GM18909 (cell line): ENCODE data around the gene SH3RF1.

ENCODE experiments used
- ATAC-seq: cut with Tn5 transposase; IDR thresholded peaks from one replicate; pipeline ENCODE4 v1.9.1; 2021; ENCODE audit warnings: mild to moderate bottlenecking; ENCODE audit not compliant: unreplicated experiment, poor library complexity

Gene SH3RF1

DNA sequence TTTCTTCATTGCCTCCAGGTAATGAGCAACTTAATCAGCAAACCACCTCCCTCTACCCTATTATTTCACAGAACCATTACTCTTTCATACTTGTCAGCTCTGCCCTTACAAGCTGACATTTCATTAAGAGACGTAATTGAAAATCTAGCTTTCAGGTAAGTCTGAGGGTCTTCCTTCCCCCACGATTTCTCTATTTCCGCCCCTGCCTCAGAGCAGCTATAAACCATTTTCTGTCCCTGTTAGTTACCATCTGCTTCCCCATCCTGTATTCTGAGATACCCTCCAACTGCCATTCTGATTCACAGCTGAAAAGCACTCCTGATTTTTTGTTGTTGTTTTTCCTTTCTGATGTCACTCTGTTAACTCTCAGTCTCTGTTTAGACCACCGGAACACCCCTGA lies 37.1 kb downstream of the SH3RF1 start:
- ATAC-seq, result no peak

DNA sequence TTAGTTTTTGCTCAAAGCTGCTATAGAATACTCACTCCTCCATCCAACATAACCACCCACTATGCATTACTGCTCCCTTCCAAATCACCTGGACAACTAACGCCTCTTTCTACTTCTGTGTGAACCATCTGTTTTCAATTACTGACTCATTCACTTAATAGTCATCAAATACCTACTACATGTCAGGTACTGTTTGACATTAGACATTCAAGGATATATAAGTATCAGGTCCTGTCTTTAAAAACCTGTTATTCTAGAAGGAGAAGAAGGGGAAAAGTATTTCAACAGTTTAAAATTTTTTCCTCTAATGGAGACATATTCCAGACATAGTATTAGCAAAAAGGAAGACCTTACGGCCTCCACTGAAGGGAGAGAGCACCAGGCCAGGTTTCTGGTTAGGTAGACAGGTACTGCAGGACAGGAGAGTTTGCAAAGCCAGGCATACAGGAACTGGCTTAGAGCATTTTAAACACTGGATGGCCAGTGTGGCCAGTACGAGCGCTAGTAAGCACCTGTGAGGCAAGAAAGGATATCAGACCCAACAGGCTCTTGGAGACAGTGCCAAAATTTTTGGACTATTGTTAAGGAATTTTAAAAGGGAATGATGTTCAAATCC lies 39.0 kb downstream of the SH3RF1 start:
- ATAC-seq, result no peak

DNA sequence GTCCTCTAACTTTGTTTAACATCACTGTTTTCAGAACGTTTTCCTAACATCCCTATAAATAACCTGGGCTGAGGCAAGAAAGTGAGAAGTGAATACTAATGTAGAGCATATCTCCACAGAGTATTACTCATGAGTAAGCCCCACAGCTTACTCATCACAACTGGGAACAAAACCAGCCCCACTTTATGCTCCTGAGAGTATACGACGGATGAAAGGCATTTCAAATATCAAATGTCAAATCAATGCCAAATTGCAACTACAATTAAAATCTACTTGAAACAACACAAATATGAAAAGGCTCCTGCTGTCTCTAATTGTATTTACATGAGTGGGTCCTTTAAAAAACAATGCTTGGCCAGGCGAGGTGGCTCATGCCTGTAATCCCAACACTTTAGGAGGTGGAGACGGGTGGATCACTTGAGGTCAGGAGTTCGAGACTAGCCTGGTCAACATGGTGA lies 41.2 kb downstream of the SH3RF1 start:
- no peak for ATAC-seq

DNA sequence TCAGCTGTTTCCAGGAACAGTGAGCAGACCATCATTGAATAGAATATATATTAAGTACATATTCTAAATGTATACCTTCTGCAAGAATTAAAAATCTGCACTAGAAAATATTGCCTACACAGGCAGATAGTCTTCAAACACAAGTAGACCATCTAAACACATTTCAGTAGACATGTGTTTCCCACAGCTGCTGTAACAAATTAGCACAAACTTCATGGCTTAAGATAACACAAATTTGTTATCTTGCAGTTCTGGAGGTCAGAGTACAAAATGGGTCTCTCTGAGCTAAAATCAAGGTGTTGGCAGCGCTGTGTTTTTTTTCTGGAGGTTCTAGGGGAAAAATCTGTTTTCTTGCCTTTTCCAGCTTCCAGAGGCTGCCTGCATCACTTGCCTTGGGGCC lies 42.7 kb downstream of the SH3RF1 start:
- ATAC-seq, result no peak

DNA sequence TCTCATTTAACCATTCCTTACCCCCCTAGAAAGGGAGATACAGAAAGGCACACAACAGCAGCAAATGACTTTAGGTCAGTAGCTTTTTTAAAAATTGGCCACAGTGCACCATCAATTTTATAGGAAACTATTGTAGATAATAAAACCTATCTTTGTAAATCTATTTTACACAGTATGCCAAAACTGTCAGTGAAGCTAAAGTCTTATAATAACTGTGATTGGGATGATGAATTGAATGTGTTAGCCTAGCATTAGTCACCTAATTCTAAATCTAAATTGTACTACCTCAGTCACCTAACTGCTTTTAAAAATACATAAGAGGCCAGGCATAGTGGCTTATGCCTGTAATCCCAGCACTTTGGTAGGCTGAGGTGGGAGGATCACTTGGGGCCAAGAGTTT lies 44.2 kb downstream of the SH3RF1 start:
- ATAC-seq, result no peak

DNA sequence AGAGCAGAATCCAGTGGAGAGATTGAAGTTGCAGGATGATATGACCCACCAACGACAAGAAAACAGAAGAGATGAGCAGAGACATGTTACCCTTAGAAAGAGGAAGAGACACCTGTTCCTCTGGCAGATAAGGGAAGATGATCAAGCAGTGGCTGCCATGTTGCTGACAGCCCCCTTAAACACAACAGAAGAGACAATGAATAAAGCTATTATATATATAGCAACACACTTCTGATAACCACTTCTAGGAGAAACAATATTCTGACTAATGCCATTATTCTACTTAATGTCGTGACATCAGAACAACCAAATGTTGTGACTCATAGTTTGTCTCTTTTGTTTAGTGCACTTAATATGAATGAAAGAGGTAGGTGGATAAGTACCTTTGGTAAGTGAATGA lies 44.9 kb downstream of the SH3RF1 start:
- peak; percentile 45 for ATAC-seq

DNA sequence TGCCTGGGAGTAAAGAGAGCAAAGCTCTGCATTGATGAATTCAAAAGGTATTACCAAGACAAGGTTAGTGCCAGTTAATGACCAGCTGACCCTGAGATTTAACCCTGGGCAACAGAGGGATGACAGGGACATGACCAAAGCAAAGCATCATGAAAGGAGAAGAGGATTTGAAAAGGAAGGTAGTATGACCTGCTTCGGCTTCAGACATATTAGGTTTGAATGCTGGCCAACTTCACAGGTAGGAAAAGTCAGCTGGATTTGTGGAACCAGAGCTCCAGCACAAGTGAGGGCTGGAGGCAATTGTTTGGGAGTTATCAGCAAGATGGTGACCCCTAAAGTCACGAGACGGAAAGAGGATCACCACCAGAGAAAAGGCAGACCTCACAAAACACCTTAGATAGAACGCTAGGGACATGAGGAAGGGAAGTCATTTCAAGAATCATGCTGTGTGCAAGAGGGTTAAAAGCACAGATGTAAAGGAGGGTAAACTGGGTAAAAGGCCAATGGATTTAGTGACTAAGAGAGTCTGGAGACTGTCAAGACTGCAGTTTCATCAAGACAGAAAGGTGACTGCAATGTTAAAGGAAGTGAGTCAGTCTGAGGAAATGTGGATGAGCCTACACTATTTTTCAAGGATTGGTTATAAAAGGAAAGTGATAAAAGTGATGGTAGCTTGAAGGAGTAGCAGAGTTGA lies 45.6 kb downstream of the SH3RF1 start:
- ATAC-seq, result peak; percentile 62

DNA sequence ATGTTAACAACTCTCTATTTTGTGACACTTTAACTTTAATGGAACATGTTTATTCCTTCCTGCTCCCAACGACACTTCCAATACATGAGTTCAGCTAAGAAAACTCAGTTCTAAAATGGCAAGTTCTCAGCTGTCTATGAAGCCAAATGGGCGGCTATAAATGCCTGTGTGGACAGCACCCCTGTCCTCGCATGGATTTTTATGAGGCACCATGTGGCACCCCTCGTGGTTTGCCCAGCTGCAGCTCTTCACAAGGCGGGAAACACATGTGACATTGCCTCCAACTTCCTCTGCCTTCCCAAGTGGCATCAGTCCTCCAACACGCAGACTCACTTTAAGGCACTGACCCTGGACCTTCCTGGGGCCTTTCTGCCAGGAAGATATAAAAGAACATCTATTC lies 48.0 kb downstream of the SH3RF1 start:
- no peak for ATAC-seq

DNA sequence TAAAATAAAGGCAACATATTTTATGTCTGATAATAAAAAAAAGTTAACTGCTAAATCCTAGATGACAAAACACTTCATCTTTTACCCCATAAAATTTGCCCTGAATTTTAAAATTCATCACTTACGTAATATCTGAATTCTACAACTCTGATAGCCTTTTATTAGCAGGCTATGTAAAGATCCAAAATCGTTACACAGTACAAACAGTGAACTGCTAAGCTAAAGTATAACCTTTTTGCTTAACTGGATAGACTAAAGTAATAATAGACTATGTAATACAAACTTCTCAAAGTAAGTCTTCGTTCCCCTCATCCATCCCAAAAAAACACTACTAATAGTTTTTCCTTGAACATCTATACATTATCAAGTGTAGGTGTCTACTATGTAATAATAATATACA lies 49.1 kb downstream of the SH3RF1 start:
- ATAC-seq, result no peak

DNA sequence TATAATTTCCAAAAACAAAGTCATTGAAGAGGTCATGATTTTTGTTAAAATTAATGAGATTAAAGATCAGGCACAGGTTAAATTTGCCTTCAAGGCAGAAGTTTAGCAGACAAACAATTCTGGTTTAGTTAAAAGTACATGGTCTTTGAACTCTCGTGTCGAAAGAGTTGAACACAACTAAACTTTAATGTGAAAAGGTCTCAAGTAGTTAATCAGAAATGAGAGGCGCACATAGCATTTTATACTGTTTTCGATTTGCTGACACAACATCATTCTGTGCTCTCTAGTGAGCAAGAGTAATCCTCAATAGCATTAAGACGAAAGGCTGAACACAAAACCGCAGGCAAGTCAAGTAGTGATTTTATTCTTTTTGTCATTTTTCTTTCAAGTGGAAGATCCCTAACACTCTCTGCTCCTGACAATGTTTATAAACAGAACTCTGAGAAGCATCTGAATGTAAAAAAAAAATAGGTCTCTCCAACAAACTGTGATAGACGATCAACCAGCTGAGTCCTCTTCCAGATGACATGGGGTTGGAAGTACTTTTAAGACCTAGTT lies 49.8 kb downstream of the SH3RF1 start:
- no peak for ATAC-seq

DNA sequence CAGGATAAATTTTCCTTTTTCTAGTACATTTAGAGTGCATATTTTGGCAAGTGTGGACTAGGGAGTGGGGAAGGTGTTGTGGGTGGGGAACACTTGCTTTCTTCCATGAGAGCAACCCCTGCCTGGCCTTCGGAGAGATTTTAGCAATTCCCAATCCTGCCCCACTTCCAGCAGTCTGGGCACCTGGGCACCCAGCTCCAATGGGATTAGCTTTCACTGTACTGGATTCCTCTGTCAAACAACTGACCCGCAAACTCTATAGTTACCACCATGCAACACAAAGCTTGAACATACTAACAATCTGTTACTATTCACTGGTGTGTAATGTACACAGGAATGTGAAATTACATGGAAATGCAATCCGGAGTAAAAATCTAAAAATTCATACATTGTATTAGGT lies 50.3 kb downstream of the SH3RF1 start:
- ATAC-seq, result no peak

DNA sequence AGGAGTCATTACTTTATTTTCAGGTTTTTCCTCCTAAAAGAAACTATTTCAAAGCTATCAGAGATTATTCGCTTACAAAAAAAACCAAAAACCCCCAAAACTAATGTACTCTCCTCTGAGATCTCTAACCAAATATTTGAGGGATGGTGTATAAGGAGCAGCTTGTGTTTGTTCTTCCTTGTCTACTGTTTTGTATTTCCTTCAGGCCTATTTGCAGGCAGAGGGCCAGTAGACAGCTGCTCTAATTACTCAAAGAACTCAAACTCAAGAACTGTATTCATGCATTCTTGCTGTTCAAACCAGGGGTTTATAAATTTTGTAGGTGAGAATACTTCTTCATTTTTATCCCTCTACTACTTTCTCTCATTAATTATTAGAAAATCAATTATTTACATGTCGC lies 51.3 kb downstream of the SH3RF1 start:
- no peak for ATAC-seq

DNA sequence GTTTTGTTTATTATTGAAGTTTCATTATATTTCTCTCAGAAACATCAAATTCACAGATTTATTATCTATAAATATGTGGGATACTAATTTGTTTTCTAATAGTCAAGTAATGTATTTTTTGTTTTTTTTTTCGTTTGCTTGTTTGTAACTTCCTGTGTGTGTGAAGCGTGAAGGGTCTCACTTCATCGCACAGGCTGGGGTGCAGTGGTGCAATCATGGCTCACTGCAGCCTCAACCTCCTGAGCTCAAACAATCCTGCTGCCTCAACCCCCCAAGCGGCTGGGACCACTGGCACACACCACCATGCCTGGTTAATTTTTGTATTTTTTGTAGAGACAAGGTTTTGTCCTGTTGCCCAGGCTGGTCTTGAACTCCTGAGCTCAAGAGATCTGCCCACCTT lies 55.1 kb downstream of the SH3RF1 start:
- peak; percentile 69 for ATAC-seq

DNA sequence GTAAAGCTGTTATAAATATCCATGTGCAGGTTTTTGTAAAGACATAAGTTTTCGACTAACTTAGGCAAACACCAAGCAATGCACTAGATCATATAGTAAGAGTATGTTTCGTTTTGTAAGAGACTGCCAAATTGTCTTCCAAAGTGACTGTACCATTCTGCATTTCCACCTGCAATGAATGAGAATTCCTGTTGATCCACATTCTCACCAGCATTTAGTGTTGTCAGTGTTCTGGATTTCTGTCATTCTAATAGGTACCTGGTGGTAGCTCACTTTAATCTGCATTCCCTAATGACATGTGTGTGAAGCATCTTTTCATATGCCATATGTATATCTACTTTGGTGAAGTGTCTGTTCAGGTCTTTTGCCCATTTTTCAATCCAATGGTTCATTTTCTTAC lies 57.8 kb downstream of the SH3RF1 start:
- ATAC-seq, result no peak

DNA sequence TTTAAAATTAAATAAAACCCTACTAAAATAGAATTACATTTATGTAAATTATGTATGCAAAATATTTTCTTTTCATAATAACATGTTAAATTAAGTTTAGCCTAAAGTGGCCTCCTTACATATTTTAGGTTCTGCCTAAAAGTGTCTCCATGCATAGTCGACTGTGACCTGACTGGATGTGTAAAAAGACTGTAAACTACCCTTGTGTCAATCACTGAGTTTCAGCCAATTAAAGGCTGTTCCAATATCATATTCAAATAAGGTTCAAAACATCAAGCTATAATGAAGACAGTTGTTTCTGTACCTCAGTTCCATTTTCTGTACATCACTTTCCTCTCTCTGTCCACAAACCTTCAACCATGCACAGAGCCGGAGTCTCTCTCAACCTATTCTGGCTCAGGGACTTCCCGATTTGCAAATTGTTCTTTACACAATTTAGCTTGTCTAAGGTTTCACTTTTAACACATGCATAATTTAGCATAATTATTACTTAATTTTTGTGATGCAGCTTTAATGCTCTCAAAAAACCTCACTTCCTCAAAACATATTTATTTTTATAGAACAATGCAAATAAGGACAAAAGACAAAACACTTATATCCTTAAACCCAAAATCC lies 60.1 kb downstream of the SH3RF1 start:
- peak; percentile 90 for ATAC-seq

DNA sequence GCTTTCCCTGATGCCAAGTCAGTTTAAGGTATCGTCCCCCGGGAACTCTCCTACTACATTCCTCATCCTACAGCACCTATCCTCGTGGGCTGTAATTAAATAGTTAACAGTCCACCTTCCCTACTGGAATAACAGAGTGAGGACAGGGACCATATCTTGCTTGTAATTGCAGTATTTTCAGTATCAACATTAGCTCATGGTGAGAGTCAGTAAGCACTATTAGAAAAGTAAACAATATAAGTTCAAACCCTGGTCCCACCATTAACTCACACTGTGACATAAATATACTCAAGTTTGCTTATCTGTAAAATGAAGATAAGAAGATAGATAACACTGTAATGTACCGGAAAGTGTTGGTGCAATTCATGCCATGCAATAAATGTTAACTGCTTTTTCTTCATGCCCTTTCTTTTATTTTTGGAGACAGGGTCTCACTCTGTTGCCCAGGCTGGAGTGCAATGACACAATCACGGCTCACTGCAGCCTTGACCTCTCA lies 61.3 kb downstream of the SH3RF1 start:
- no peak for ATAC-seq

DNA sequence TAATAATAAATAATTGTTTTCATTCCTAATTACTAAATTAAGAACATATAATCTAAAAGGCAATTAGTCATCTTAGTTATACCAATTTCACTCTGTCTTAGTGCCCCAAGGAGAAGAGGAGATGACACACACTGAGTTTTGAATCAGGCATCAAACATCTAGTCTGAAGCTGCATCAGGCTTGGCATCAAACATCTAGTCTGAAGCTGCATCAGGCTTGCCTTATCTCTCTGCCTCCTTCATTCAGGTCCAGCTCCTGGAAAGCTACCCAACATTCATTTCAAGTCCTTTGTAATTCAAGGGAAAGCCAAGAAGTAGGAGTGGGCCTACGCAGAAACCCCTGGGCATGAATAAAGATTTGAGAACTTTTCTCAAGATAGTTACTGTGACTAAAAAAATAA lies 62.2 kb downstream of the SH3RF1 start:
- no peak for ATAC-seq

DNA sequence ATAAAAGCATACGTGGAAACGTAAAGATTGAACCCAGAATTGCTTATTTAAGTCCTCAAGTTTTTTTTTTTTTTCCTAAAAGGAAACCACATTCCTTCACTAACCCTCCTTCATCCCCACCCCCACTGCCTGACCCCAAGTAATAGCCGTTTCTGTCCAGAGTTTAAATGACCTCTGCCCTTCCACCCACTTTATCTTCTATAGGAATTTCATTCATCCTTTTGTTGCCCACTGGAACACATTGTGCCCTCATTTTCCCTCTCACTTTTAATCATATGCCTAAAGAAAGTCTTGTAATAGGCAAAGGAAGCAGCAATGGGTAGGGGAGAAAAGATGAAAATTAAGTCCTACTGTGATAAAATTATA lies 62.7 kb downstream of the SH3RF1 start:
- no peak for ATAC-seq

DNA sequence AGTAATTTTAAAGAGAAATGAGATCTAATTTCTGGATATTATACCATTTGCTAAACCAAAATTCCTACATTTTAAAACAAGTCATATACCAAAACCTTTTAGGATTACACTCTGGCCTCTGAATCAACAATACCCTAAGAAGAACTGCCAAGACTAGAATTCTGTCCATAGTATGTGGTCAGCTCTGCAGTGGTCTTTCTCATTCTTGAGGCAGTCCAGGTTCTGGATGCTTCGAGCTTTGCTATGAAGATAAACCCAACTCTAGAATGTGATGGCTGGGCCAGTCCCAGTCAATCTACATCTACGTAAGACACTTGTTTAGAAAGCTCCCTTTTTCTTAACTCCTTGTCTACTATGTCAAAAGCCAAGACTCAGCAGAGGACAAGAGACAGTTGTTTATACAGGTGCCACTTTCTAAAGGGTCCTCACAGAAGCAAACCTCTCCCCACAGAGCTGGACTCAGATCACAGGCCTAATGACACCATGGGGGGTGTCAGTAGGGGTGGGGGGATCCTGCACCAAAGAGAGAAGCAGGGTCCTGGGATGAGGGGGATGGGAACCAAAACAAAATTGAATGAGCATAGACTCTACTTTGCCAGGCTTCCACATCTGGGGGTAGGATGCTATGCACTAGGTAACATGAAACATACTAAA lies 63.2 kb downstream of the SH3RF1 start:
- no peak for ATAC-seq

DNA sequence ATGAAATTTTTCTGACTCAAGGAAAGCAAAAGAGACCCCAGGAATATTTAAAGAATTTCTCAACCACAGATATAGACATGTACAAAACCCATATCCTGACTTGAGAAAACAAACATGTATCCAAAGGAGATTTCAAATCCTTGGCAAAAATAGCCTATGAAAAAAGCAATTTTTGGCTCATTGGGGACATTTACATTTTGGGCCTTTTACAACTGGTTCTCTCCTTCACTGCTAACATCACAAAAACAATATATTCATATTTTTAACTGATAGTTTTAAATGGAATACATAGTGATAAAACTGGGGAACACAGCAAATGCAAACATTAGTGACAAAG lies 65.0 kb downstream of the SH3RF1 start:
- no peak for ATAC-seq
